ENCODE data around the gene C11orf42.

The C11orf42 gene

DNA sequence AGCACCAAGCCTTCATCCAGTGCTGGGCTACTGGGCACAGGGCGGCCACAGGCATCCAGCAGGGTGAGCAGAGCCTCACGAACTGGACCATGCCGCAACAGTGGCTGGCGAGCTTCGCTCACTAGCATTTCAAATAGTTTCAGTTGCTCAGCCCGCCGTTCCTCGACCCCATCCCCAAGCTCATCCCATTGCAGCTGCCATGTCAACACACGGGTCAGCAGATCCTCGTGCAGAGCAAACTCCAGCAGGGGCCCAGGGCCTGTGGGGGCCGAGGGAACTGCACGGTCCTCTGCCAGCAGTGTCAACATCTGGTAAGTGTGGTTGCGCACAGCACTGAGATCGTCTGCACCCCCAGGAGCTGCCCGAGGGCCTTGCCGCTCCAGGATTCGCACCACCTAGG, 18.5 kb downstream of the C11orf42 start:
- no peak overlapping the region for H3K27ac ChIP-seq
- TF ChIP-seq ZFX (IDR thresholded peaks at IDR 0.05; ENCODE audit: borderline replicate concordance) (no peak), CTCF (IDR thresholded peaks at IDR 0.05) (no peak)

GRCh38 chr11:6224421-6224820, 19.1 kb downstream of the C11orf42 start:
- no peak overlapping the region for H3K27ac ChIP-seq
- TF ChIP-seq ZFX (IDR thresholded peaks at IDR 0.05; ENCODE audit: borderline replicate concordance) = no peak

GRCh38 chr11:6225024-6225423, 19.7 kb downstream of the C11orf42 start:
- no peak overlapping the region for H3K27ac ChIP-seq
- no peak for TF ChIP-seq CTCF (IDR thresholded peaks at IDR 0.05)
- TF ChIP-seq ZFX (IDR thresholded peaks at IDR 0.05; ENCODE audit: borderline replicate concordance) = no peak

DNA sequence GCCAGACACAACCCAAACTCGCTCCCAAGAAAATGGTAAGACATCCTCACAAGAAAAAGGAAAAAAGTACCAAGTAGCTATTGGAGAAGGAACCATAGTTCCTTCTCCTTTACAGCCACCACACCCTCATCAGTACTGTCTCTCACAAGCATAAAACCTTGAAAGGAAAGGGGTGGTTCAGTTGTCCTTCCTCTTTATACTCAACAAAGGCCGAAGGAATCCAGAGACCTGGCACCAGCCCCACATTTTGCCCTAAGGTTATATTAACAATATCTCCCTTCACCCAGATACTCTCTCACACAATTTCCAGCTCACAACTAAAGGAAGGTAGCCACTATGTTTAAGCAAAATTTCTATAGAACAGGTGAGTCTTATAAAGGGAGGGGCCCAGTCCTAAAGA, 20.5 kb downstream of the C11orf42 start:
- no peak overlapping the region for H3K27ac ChIP-seq
- TF ChIP-seq CTCF (IDR thresholded peaks at IDR 0.05) (no peak), ZFX (IDR thresholded peaks at IDR 0.05; ENCODE audit: borderline replicate concordance) (no peak)

GRCh38 chr11:6228520-6228919, 23.2 kb downstream of the C11orf42 start:
- H3K27ac ChIP-seq = no peak overlapping the region
- TF ChIP-seq ZFX (IDR thresholded peaks at IDR 0.05; ENCODE audit: borderline replicate concordance) = no peak
- no peak for TF ChIP-seq CTCF (IDR thresholded peaks at IDR 0.05)

- H3K27ac ChIP-seq = no peak overlapping the region
- no peak for TF ChIP-seq CTCF (IDR thresholded peaks at IDR 0.05)
- no peak for TF ChIP-seq ZFX (IDR thresholded peaks at IDR 0.05; ENCODE audit: borderline replicate concordance)
Observed at GRCh38 chr11:6229911-6230310, 24.6 kb downstream of the C11orf42 start.

GRCh38 chr11:6232899-6233298, 27.5 kb downstream of the C11orf42 start:
- H3K27ac ChIP-seq = no peak overlapping the region
- TF ChIP-seq CTCF (IDR thresholded peaks at IDR 0.05) (no peak), ZFX (IDR thresholded peaks at IDR 0.05; ENCODE audit: borderline replicate concordance) (no peak)

GRCh38 chr11:6233984-6234386, 28.6 kb downstream of the C11orf42 start:
- TF ChIP-seq ZFX (IDR thresholded peaks at IDR 0.05; ENCODE audit: borderline replicate concordance) (no peak), CTCF (IDR thresholded peaks at IDR 0.05) (no peak)
- peak overlapping the region; percentile 66 for H3K27ac ChIP-seq
